Esophagus squamous epithelium (tissue), 4 donors: ENCODE measurements around the gene STRA8.

Experiments
- CTCF ChIP-seq, 6 experiments: fragments of 450-650 bp in 4 of 6; fragments of 200-600 bp in 2 of 6; sonication (generic) in 2 of 6; IDR thresholded peaks; one replicate each; pipeline ENCODE4 v1.5.1; 2016 to 2019; ENCODE audit warnings: antibody characterized with exemption in 6 of 6, mild to moderate bottlenecking in 4 of 6, moderate library complexity in 4 of 6
- POLR2A ChIP-seq, 4 donors: fragments of 450-650 bp; IDR thresholded peaks; one replicate each; pipeline ENCODE4 v1.6.1; 2017; ENCODE audit warnings: antibody characterized with exemption in 4 of 4, mild to moderate bottlenecking in 4 of 4, moderate library complexity in 3 of 4

- TF ChIP-seq CTCF (IDR thresholded peaks at IDR 0.05) (no peak), POLR2A (IDR thresholded peaks at IDR 0.05) (no peak)
These were observed 22.8 kb upstream of the STRA8 start for GRCh38 chr7:135210888-135211178.
